H9 (cell line): Measurements from ENCODE around the gene KSR1. TPM values are rescaled to one million over a fixed set of nuclear protein-coding genes. Genes with fewer than 3 reads are reported as not detected.
A peak's percentile ranks its signal among the peaks of the same experiment; 100 is the strongest.

ENCODE experiments used
- DNase-seq: peaks from one replicate; pipeline ENCODE4 v3.0.0-alpha.2; 2017
- H2AFZ ChIP-seq: one replicate; pipeline ENCODE4 v1.6.1; 2013; ENCODE audit warnings: mild to moderate bottlenecking, low read length, control low read depth, moderate library complexity
- H2AK5ac ChIP-seq: 2 replicates; pipeline ENCODE4 v1.6.1; 2013; ENCODE audit warnings: low read length, control low read depth, mixed read lengths; ENCODE audit not compliant: insufficient read length
- H2BK120ac ChIP-seq: one replicate; pipeline ENCODE4 v1.6.1; 2013; ENCODE audit warnings: low read depth, mild to moderate bottlenecking, low read length, control low read depth, inconsistent platforms; ENCODE audit not compliant: poor library complexity, severe bottlenecking
- H2BK12ac ChIP-seq: 2 replicates; pipeline ENCODE4 v1.6.1; 2013; ENCODE audit warnings: low read length, control low read depth, mixed read lengths, low read depth; ENCODE audit not compliant: insufficient read length
- H2BK15ac ChIP-seq: 2 replicates; pipeline ENCODE4 v1.6.1; 2013; ENCODE audit warnings: low read depth, low read length, control low read depth
- H2BK20ac ChIP-seq: one replicate; pipeline ENCODE4 v1.6.1; 2013; ENCODE audit warnings: low read depth, mild to moderate bottlenecking, low read length, control low read depth, inconsistent platforms; ENCODE audit not compliant: poor library complexity, severe bottlenecking
- H2BK5ac ChIP-seq: 2 replicates; pipeline ENCODE4 v1.6.1; 2013; ENCODE audit warnings: low read length, control low read depth, mixed read lengths; ENCODE audit not compliant: insufficient read length
- H3K14ac ChIP-seq: 2 replicates; pipeline ENCODE4 v1.6.1; 2013; ENCODE audit warnings: low read length, control low read depth; ENCODE audit not compliant: insufficient read depth
- H3K18ac ChIP-seq: 2 replicates; pipeline ENCODE4 v1.6.1; 2013; ENCODE audit warnings: low read depth, mild to moderate bottlenecking, mixed read lengths, low read length, control low read depth; ENCODE audit not compliant: insufficient read length
- H3K23ac ChIP-seq: 2 replicates; pipeline ENCODE4 v1.6.1; 2013; ENCODE audit warnings: low read length, control low read depth, mixed read lengths, low read depth; ENCODE audit not compliant: insufficient read length
- H3K23me2 ChIP-seq: 2 replicates; pipeline ENCODE4 v1.6.1; 2013; ENCODE audit warnings: low read depth, mild to moderate bottlenecking, mixed read lengths, low read length, control low read depth; ENCODE audit not compliant: insufficient read length, poor library complexity, severe bottlenecking
- H3K27ac ChIP-seq: 2 replicates; pipeline ENCODE4 v1.5.1; 2013; ENCODE audit warnings: low read length, control low read depth, mixed read lengths, low read depth; ENCODE audit not compliant: insufficient read length
- H3K27me3 ChIP-seq: 2 replicates; pipeline ENCODE4 v1.6.1; 2013; ENCODE audit warnings: low read length, control low read depth, inconsistent platforms; ENCODE audit not compliant: insufficient read depth
- H3K4ac ChIP-seq: 2 replicates; pipeline ENCODE4 v1.6.1; 2013; ENCODE audit warnings: low read depth, mild to moderate bottlenecking, control low read depth, inconsistent platforms, low read length, moderate library complexity
- H3K4me1 ChIP-seq: 2 replicates; pipeline ENCODE4 v1.6.1; 2013; ENCODE audit warnings: low read length, control low read depth, inconsistent platforms; ENCODE audit not compliant: insufficient read depth
- H3K4me2 ChIP-seq: 2 replicates; pipeline ENCODE4 v1.6.1; 2013; ENCODE audit warnings: low read length, control low read depth, mixed read lengths; ENCODE audit not compliant: insufficient read length, insufficient read depth
- H3K56ac ChIP-seq: 2 replicates; pipeline ENCODE4 v1.6.1; 2013; ENCODE audit warnings: low read depth, mild to moderate bottlenecking, mixed read lengths, low read length, control low read depth; ENCODE audit not compliant: insufficient read length
- H3K79me1 ChIP-seq: 2 replicates; pipeline ENCODE4 v1.6.1; 2013; ENCODE audit warnings: low read depth, mild to moderate bottlenecking, moderate library complexity, low read length, control low read depth, inconsistent platforms; ENCODE audit not compliant: insufficient read depth, poor library complexity, severe bottlenecking
- H3K79me2 ChIP-seq: 2 replicates; pipeline ENCODE4 v1.6.1; 2013; ENCODE audit warnings: low read length, control low read depth, inconsistent platforms; ENCODE audit not compliant: insufficient read depth
- H3K9ac ChIP-seq: 2 replicates; pipeline ENCODE4 v1.6.1; 2013; ENCODE audit warnings: low read length, control low read depth, mixed read lengths; ENCODE audit not compliant: insufficient read length; ENCODE audit errors: extremely low read depth
- H3K9me3 ChIP-seq: one replicate; pipeline ENCODE4 v1.6.1; 2013; ENCODE audit warnings: low read depth, low read length, inconsistent platforms; ENCODE audit not compliant: control insufficient read depth
- H3T11ph ChIP-seq: one replicate; pipeline ENCODE4 v1.6.1; 2013; ENCODE audit warnings: mild to moderate bottlenecking, low read length, control low read depth, inconsistent platforms
- H4K20me1 ChIP-seq: one replicate; pipeline ENCODE4 v1.6.1; 2013; ENCODE audit not compliant: control insufficient read depth, insufficient read length, insufficient read depth
- H4K5ac ChIP-seq: 2 replicates; pipeline ENCODE4 v1.6.1; 2013; ENCODE audit warnings: low read depth, mild to moderate bottlenecking, mixed read lengths, low read length, control low read depth; ENCODE audit not compliant: insufficient read length
- H4K8ac ChIP-seq: replicated peaks from 2 replicates; pipeline ENCODE4 v1.6.1; 2013; ENCODE audit warnings: low read length, control low read depth, mixed read lengths, low read depth; ENCODE audit not compliant: insufficient read length
- H4K91ac ChIP-seq: 2 replicates; pipeline ENCODE4 v1.6.1; 2013; ENCODE audit warnings: low read depth, mild to moderate bottlenecking, moderate library complexity, mixed read lengths, low read length, control low read depth; ENCODE audit not compliant: insufficient read length
- H3K27ac Mint-ChIP-seq, 3 experiments: 2 replicates in 2 of 3; 3 replicates in 1 of 3; pipeline ENCODE4 v1.8.0; 2020 to 2021; ENCODE audit warnings: mixed read lengths in 3 of 3, mild to moderate bottlenecking in 1 of 3, moderate library complexity in 1 of 3
- H3K27me3 Mint-ChIP-seq: 2 replicates; pipeline ENCODE4 v1.8.0; 2021; ENCODE audit warnings: low read depth, mild to moderate bottlenecking, moderate library complexity, mixed read lengths
- H3K36me3 Mint-ChIP-seq, 3 experiments: 2 replicates in 2 of 3; 3 replicates in 1 of 3; pipeline ENCODE4 v1.8.0; 2020 to 2021; ENCODE audit warnings: low read depth in 3 of 3, mixed read lengths in 3 of 3; ENCODE audit not compliant: insufficient read depth in 1 of 3
- H3K4me1 Mint-ChIP-seq, 2 experiments: 2 replicates each; pipeline ENCODE4 v1.8.0; 2020; ENCODE audit warnings: mixed read lengths in 2 of 2
- H3K4me3 Mint-ChIP-seq, 2 experiments: 2 replicates in 1 of 2; 3 replicates in 1 of 2; pipeline ENCODE4 v1.8.0; 2020 to 2021; ENCODE audit warnings: mild to moderate bottlenecking in 2 of 2, mixed read lengths in 2 of 2, moderate library complexity in 1 of 2
- H3K9me3 Mint-ChIP-seq, 2 experiments: 2 replicates in 1 of 2; 3 replicates in 1 of 2; pipeline ENCODE4 v1.8.0; 2020; ENCODE audit warnings: mild to moderate bottlenecking in 2 of 2, mixed read lengths in 2 of 2, moderate library complexity in 1 of 2
- CTCF ChIP-seq: fragments of 200-600 bp; sonication (generic); conservative IDR thresholded peaks from 3 replicates; pipeline ENCODE4 v1.8.0; 2021; ENCODE audit warnings: antibody characterized with exemption, mild to moderate bottlenecking
- WGBS: extraction: QIAGEN DNeasy Blood & Tissue Kit; methylation state at CpG from one replicate; pipeline ENCODE4 v1.1.7; 2013; ENCODE audit warnings: missing lambda C conversion rate, low lambda C conversion rate, mixed read lengths; ENCODE audit not compliant: insufficient read length; ENCODE audit errors: extremely low coverage; 5-methylcytosine and 5-hydroxymethylcytosine counted together
- total RNA-seq: library from RNA; stranded (reverse); gene quantifications from 2 replicates; pipeline ENCODE4 v1.2.1, GENCODE V29; 2021

Gene KSR1
- total RNA-seq, 1 experiment from 2014 or later, result 44.9 TPM

GRCh38 chr17:27573548-27573947, 117.3 kb downstream of the KSR1 start:
- Histone ChIP-seq H3K27me3 (no peaks in the 10 kb centered on the region), H2BK120ac (no peak overlapping the region), H2BK20ac (no peak overlapping the region), H4K5ac (no peak overlapping the region), H2AK5ac (no peak overlapping the region), H3K4me1 (peaks cover 16% of the 10 kb centered on the region), H2BK15ac (no peak overlapping the region), H3K4me2 (no peak overlapping the region), H3K23me2 (no peaks in the 10 kb centered on the region), H3K18ac (no peak overlapping the region), H3K14ac (no peak overlapping the region), H4K8ac (no peak overlapping the region), H3K56ac (no peak overlapping the region), H2BK12ac (no peak overlapping the region), H4K20me1 (no peaks in the 10 kb centered on the region), H3K79me2 (peaks cover 1% of the 10 kb centered on the region; the same call in 1 of the 2 replicates), H2AFZ (no peak overlapping the region), H3K4ac (no peak overlapping the region), H3T11ph (no peak overlapping the region), H3K79me1 (no peaks in the 10 kb centered on the region), H4K91ac (no peak overlapping the region), H2BK5ac (no peak overlapping the region), H3K23ac (no peak overlapping the region), H3K9ac (no peak overlapping the region), H3K9me3 (no peaks in the 10 kb centered on the region), H3K27ac (no peak overlapping the region)
- no peak for DNase-seq
- no peaks in the 10 kb centered on the region; a peak in 2 of 7 replicates for H3K36me3 Mint-ChIP-seq
- H3K27me3 Mint-ChIP-seq, result no peaks in the 10 kb centered on the region
- H3K27ac Mint-ChIP-seq, result peak overlapping the region in 2 of 3 experiments; percentile 73 to 88; a peak in 4 of 7 replicates
- H3K4me3 Mint-ChIP-seq, result no peak overlapping the region
- no peaks in the 10 kb centered on the region for H3K9me3 Mint-ChIP-seq
- H3K4me1 Mint-ChIP-seq, result peaks cover 69 to 74% of the 10 kb centered on the region in 2 experiments
- no CpG with 5 or more reads among the region's 5 CpGs for WGBS
- TF ChIP-seq CTCF, result no peak
